HG02623 (cell line): Measurements from ENCODE around the gene NUMBL.
A peak's percentile ranks its signal among the peaks of the same experiment; 100 is the strongest.
"Not testable (repeated sequence)": the region's sequence is repeated elsewhere in the genome, so short reads cannot be mapped to it uniquely, and the experiment has no call there.

Experiments
- ATAC-seq: cut with Tn5 transposase; IDR thresholded peaks from one replicate; pipeline ENCODE4 v1.9.1; 2021; ENCODE audit warnings: moderate library complexity; ENCODE audit not compliant: unreplicated experiment

NUMBL gene

GRCh38 chr19:40667602-40668001 lies 22.8 kb downstream of the NUMBL start:
- ATAC-seq: no peak

GRCh38 chr19:40666803-40667438 lies 23.5 kb downstream of the NUMBL start:
- no peak for ATAC-seq

GRCh38 chr19:40663695-40664692 lies 26.5 kb downstream of the NUMBL start:
- no peak for ATAC-seq

GRCh38 chr19:40662925-40663694 lies 27.3 kb downstream of the NUMBL start:
- ATAC-seq: peak; percentile 75

- ATAC-seq: no peak
Observed at GRCh38 chr19:40661616-40662015, 28.8 kb downstream of the NUMBL start.

- ATAC-seq: no peak
Observed at GRCh38 chr19:40659566-40659965, 30.9 kb downstream of the NUMBL start.

GRCh38 chr19:40659116-40659515 lies 31.3 kb downstream of the NUMBL start:
- ATAC-seq: no peak

- ATAC-seq: no peak
Observed at GRCh38 chr19:40658031-40658430, 32.4 kb downstream of the NUMBL start.

GRCh38 chr19:40655684-40656083 lies 34.8 kb downstream of the NUMBL start:
- ATAC-seq: not testable (repeated sequence)

- ATAC-seq: not testable (repeated sequence)
Observed at GRCh38 chr19:40652303-40652702, 38.1 kb downstream of the NUMBL start.

GRCh38 chr19:40650749-40651305 lies 39.6 kb downstream of the NUMBL start:
- ATAC-seq: no peak

- not testable (repeated sequence) for ATAC-seq
Observed at GRCh38 chr19:40649903-40650675, 40.4 kb downstream of the NUMBL start.

GRCh38 chr19:40646743-40647254 lies 43.7 kb downstream of the NUMBL start:
- ATAC-seq: no peak

- ATAC-seq: no peak
Observed at GRCh38 chr19:40642757-40643305, 47.6 kb downstream of the NUMBL start.

GRCh38 chr19:40642051-40642706 lies 48.3 kb downstream of the NUMBL start:
- ATAC-seq: no peak

- no peak for ATAC-seq
Observed at GRCh38 chr19:40641281-40641680, 49.2 kb downstream of the NUMBL start.

- no peak for ATAC-seq
Observed at GRCh38 chr19:40640744-40641143, 49.7 kb downstream of the NUMBL start.

- no peak for ATAC-seq
Observed at GRCh38 chr19:40639638-40639982, 50.8 kb downstream of the NUMBL start.

- no peak for ATAC-seq
Observed at GRCh38 chr19:40638327-40638726, 52.1 kb downstream of the NUMBL start.
